Endothelial cell of umbilical vein (primary cell): ENCODE measurements around the gene CIAPIN1. TPM values are rescaled to one million over a fixed set of nuclear protein-coding genes. Genes with fewer than 3 reads are reported as not detected.

Experiments used
- BruUV-seq: library from RNA; stranded (reverse); fragments of 400-500 nt; replicated peaks from 2 replicates; lab custom pipeline; 2021; lab: Mats Ljungman, UMichigan
- CTCF ChIA-PET: fragments of 300-600, 350-600 bp; sonication (Branson Sonifier 250); formaldehyde crosslinking; loops from one replicate; lab custom pipeline; 2021; ENCODE audit warnings: antibody characterized with exemption, inconsistent platforms; lab: Charles Lee
- POLR2A ChIA-PET: fragments of 300-600, 350-600 bp; sonication (Branson Sonifier 250); formaldehyde crosslinking; loops from one replicate; lab custom pipeline; 2021; ENCODE audit warnings: antibody characterized with exemption, inconsistent platforms; lab: Charles Lee
- DNase-seq: peaks from one replicate; pipeline ENCODE4 v3.0.0-alpha.2; 2011; ENCODE audit warnings: low read depth, low spot score
- FAIRE-seq: peaks from 2 replicates; lab custom pipeline; 2011; peaks lifted over from hg19 to GRCh38; lab: Jason Lieb, UNC
- H2AFZ ChIP-seq: 2 replicates; pipeline ENCODE4 v1.6.0; 2012; ENCODE audit warnings: low read depth, low read length, control low read depth, inconsistent platforms
- H3K27ac ChIP-seq: 2 replicates; pipeline ENCODE4 v1.5.1; 2011; ENCODE audit warnings: low read depth, mild to moderate bottlenecking, control low read depth, low read length, moderate library complexity; ENCODE audit not compliant: insufficient read depth
- H3K27me3 ChIP-seq, 2 experiments: 2 replicates each; pipeline versions ENCODE4 v1.6.0 to v1.6.1; 2011; ENCODE audit warnings: low read length in 2 of 2, mixed read lengths in 1 of 2; ENCODE audit not compliant: control insufficient read depth in 2 of 2, insufficient read depth in 2 of 2
- H3K36me3 ChIP-seq, 2 experiments: 2 replicates in 1 of 2; 3 replicates in 1 of 2; pipeline ENCODE4 v1.5.1; 2011; ENCODE audit warnings: low read length in 2 of 2, mild to moderate bottlenecking in 1 of 2, moderate library complexity in 1 of 2; ENCODE audit not compliant: control insufficient read depth in 2 of 2, insufficient read depth in 2 of 2; ENCODE audit errors: extremely low read depth in 1 of 2
- H3K4me1 ChIP-seq: 3 replicates; pipeline ENCODE4 v1.5.1; 2011; ENCODE audit warnings: mild to moderate bottlenecking, low read length; ENCODE audit not compliant: control insufficient read depth, insufficient read depth; ENCODE audit errors: extremely low read depth
- H3K4me2 ChIP-seq: 2 replicates; pipeline ENCODE4 v1.6.1; 2011; ENCODE audit warnings: low read length, control low read depth, mixed read lengths; ENCODE audit not compliant: insufficient read depth
- H3K4me3 ChIP-seq, 3 experiments: fragments of 200-600 bp in 1 of 3; sonication (generic), shearing (Covaris generic) in 1 of 3; replicated peaks in 1 of 3; 2 replicates each; pipeline ENCODE4 v1.5.1; 2011 to 2016; ENCODE audit warnings: control low read depth in 3 of 3, low read length in 3 of 3, mild to moderate bottlenecking in 2 of 3, inconsistent platforms in 1 of 3, low read depth in 1 of 3, moderate library complexity in 1 of 3; ENCODE audit not compliant: insufficient read depth in 1 of 3
- H3K79me2 ChIP-seq: 2 replicates; pipeline ENCODE4 v1.6.0; 2012; ENCODE audit warnings: low read length, inconsistent platforms; ENCODE audit not compliant: control insufficient read depth, insufficient read depth
- H3K9ac ChIP-seq: replicated peaks from 2 replicates; pipeline ENCODE3; 2011; ENCODE audit warnings: low read length, control low read depth; ENCODE audit not compliant: insufficient read depth; ENCODE audit errors: extremely low read depth
- H3K9me1 ChIP-seq: replicated peaks from 3 replicates; pipeline ENCODE4 v1.6.0; 2011; ENCODE audit warnings: mild to moderate bottlenecking, low read length; ENCODE audit not compliant: control insufficient read depth, insufficient read depth; ENCODE audit errors: extremely low read depth
- H3K9me3 ChIP-seq: replicated peaks from 2 replicates; pipeline ENCODE4 v1.5.1; 2012; ENCODE audit warnings: low read length, inconsistent platforms; ENCODE audit not compliant: control insufficient read depth, insufficient read depth
- H4K20me1 ChIP-seq: replicated peaks from 2 replicates; pipeline ENCODE3; 2011; ENCODE audit warnings: mild to moderate bottlenecking, low read length; ENCODE audit not compliant: control insufficient read depth, insufficient read depth; ENCODE audit errors: extremely low read depth
- EZH2 ChIP-seq: IDR thresholded peaks from 2 replicates; pipeline ENCODE4 v1.6.1; 2012; ENCODE audit warnings: borderline replicate concordance, low read depth, mild to moderate bottlenecking, moderate library complexity, low read length, inconsistent platforms; ENCODE audit not compliant: severe bottlenecking
- FOS ChIP-seq: IDR thresholded peaks from 2 replicates; pipeline ENCODE4 v1.6.1; 2011; ENCODE audit warnings: mild to moderate bottlenecking, low read length, moderate library complexity, borderline replicate concordance; ENCODE audit not compliant: insufficient read depth
- GATA2 ChIP-seq: IDR thresholded peaks from 2 replicates; pipeline ENCODE4 v1.7.0; 2011; ENCODE audit warnings: low read depth, mild to moderate bottlenecking, moderate library complexity, mixed read lengths, low read length; ENCODE audit not compliant: insufficient read length, insufficient read depth
- JUN ChIP-seq: IDR thresholded peaks from 2 replicates; pipeline ENCODE4 v1.6.1; 2011; ENCODE audit warnings: borderline replicate concordance, low read depth; ENCODE audit not compliant: insufficient read length, insufficient read depth
- MYC ChIP-seq: IDR thresholded peaks from one replicate; pipeline ENCODE4 v1.6.1; 2011; ENCODE audit warnings: mild to moderate bottlenecking, low read depth, low read length
- POLR2A ChIP-seq: IDR thresholded peaks from 2 replicates; pipeline ENCODE4 v1.6.1; 2012; ENCODE audit warnings: low read depth, mild to moderate bottlenecking, control low read depth, low read length
- POLR2AphosphoS5 ChIP-seq: IDR thresholded peaks from 2 replicates; pipeline ENCODE4 v1.6.1; 2012; ENCODE audit warnings: low read depth, mild to moderate bottlenecking, control low read depth, low read length, moderate library complexity; ENCODE audit not compliant: insufficient read depth
- dilution Hi-C: fragments of 300-500 bp; cut with MboI; formaldehyde crosslinking; loops from one replicate; pipeline ENCODE4 v1.15.0; 2019; ENCODE audit warnings: low sequenced_read_pairs; ENCODE audit not compliant: extremely low pct_ligation_motif_present
- intact Hi-C: fragments of 100-400 bp; cut with micrococcal nuclease; formaldehyde crosslinking; loops from one replicate; pipeline ENCODE4 v1.10.0; 2022
- polyA plus RNA-seq, 4 experiments: library from polyadenylated mRNA; depleted of rRNA in 3 of 4; stranded (reverse) in 3 of 4; unstranded in 1 of 4; fragments of >200 nt; gene quantifications; 2 replicates each; pipeline versions ENCODE4 v1.2.1 to v1.2.3, GENCODE V29; 2011 to 2012; ENCODE audit warnings: missing spikeins in 1 of 4
- total RNA-seq: library from RNA; stranded (reverse); gene quantifications from 2 replicates; pipeline ENCODE4 v1.2.3, GENCODE V29; 2021
- TF ChIP-seq, protein P1 (sequence below), 2 donors: IDR thresholded peaks; 1 replicate in 1 of 2; 2 replicates in 1 of 2; pipeline ENCODE4 v1.5.1; 2011; ENCODE audit warnings: low read length in 2 of 2, mild to moderate bottlenecking in 2 of 2, moderate library complexity in 2 of 2, control low read depth in 1 of 2, inconsistent platforms in 1 of 2, low read depth in 1 of 2; ENCODE audit not compliant: insufficient read depth in 1 of 2; ENCODE audit errors: extremely low read depth in 1 of 2
- TF ChIP-seq, protein P2 (sequence below): IDR thresholded peaks from 2 replicates; pipeline ENCODE4 v1.6.1; 2011; ENCODE audit not compliant: insufficient read depth, insufficient read length

Gene CIAPIN1
- total and polyA plus RNA-seq, 2 donors (not counting 3 experiments of a cell fraction or from before 2014, with no cell fraction given) = 74.6 to 77.9 TPM

- FAIRE-seq = no peak
- intact Hi-C loops = loop anchor here (10.0 kb wide), 1 partner anchor 172 kb away; no protein-coding TSS in a partner anchor
- POLR2A ChIA-PET = no interaction called here
- no peak overlapping the region for H3K4me3 ChIP-seq
- no peaks in the 10 kb centered on the region for H3K27me3 ChIP-seq
- H3K36me3 ChIP-seq = peaks cover 13 to 50% of the 10 kb centered on the region in 2 experiments
- no peak overlapping the region for H3K9ac ChIP-seq
- H3K4me1 ChIP-seq = peaks cover 17% of the 10 kb centered on the region
- CTCF ChIA-PET = interaction anchor here (3.5 to 4.8 kb wide), 2 partner anchors 9 to 46 kb away, joined by 17 to 25 read pairs; partner anchors contain the start of gene POLR2C
- no peaks in the 10 kb centered on the region for H4K20me1 ChIP-seq
- no peak for DNase-seq
- dilution Hi-C loops = no loop called here
- TF ChIP-seq EZH2 = no peak
- TF ChIP-seq FOS = no peak
- no peak for TF ChIP-seq GATA2
- TF ChIP-seq, protein P1, sequence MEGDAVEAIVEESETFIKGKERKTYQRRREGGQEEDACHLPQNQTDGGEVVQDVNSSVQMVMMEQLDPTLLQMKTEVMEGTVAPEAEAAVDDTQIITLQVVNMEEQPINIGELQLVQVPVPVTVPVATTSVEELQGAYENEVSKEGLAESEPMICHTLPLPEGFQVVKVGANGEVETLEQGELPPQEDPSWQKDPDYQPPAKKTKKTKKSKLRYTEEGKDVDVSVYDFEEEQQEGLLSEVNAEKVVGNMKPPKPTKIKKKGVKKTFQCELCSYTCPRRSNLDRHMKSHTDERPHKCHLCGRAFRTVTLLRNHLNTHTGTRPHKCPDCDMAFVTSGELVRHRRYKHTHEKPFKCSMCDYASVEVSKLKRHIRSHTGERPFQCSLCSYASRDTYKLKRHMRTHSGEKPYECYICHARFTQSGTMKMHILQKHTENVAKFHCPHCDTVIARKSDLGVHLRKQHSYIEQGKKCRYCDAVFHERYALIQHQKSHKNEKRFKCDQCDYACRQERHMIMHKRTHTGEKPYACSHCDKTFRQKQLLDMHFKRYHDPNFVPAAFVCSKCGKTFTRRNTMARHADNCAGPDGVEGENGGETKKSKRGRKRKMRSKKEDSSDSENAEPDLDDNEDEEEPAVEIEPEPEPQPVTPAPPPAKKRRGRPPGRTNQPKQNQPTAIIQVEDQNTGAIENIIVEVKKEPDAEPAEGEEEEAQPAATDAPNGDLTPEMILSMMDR (IDR thresholded peaks at IDR 0.05; ENCODE audit: extremely low read depth in 1 of 2, insufficient read depth in 1 of 2, low read depth in 1 of 2, low read length in 2 of 2) = no peak
- TF ChIP-seq MYC = no peak
- TF ChIP-seq, protein P2, sequence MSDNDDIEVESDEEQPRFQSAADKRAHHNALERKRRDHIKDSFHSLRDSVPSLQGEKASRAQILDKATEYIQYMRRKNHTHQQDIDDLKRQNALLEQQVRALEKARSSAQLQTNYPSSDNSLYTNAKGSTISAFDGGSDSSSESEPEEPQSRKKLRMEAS = no peak
- TF ChIP-seq JUN = no peak
- no peak for TF ChIP-seq POLR2AphosphoS5
- TF ChIP-seq POLR2A = no peak
- H2AFZ ChIP-seq = no peak overlapping the region
- H3K79me2 ChIP-seq = no peaks in the 10 kb centered on the region
- no peak overlapping the region for H3K4me2 ChIP-seq
- no peaks in the 10 kb centered on the region for H3K9me3 ChIP-seq
- no peak overlapping the region for H3K27ac ChIP-seq
- no peaks in the 10 kb centered on the region for H3K9me1 ChIP-seq
- no TSS peak for BruUV-seq
Measured at GRCh38 chr16:57472665-57473060, 25.5 kb upstream of the CIAPIN1 start.
